Astrocyte (in vitro differentiated cells and primary cell): Measurements from ENCODE around the gene CCSER1. TPM values are rescaled to one million over a fixed set of nuclear protein-coding genes. Genes with fewer than 3 reads are reported as not detected.
A peak's percentile ranks its signal among the peaks of the same experiment; 100 is the strongest.

Experiments used
- DNase-seq: peaks from one replicate; pipeline ENCODE4 v3.0.0-alpha.2; 2010; ENCODE audit warnings: low read depth
- FAIRE-seq: peaks from 2 replicates; lab custom pipeline; 2011; peaks lifted over from hg19 to GRCh38; lab: Jason Lieb, UNC
- H2AFZ ChIP-seq: 2 replicates; pipeline ENCODE4 v1.6.0; 2012; ENCODE audit warnings: low read depth, low read length, inconsistent platforms
- H3K27ac ChIP-seq: 2 replicates; pipeline ENCODE4 v1.5.1; 2011; ENCODE audit warnings: low read depth, low read length, inconsistent platforms
- H3K27me3 ChIP-seq: 2 replicates; pipeline ENCODE4 v1.6.0; 2011; ENCODE audit warnings: low read length, inconsistent platforms; ENCODE audit not compliant: insufficient read depth
- H3K36me3 ChIP-seq: 2 replicates; pipeline ENCODE4 v1.5.1; 2011; ENCODE audit warnings: low read length, inconsistent platforms; ENCODE audit not compliant: insufficient read depth
- H3K4me1 ChIP-seq: 2 replicates; pipeline ENCODE4 v1.5.1; 2011; ENCODE audit warnings: low read length, inconsistent platforms; ENCODE audit not compliant: insufficient read depth
- H3K4me2 ChIP-seq: 2 replicates; pipeline ENCODE4 v1.6.0; 2012; ENCODE audit warnings: low read length, inconsistent platforms
- H3K4me3 ChIP-seq: 2 replicates; pipeline ENCODE4 v1.5.1; 2011; ENCODE audit warnings: low read depth, mild to moderate bottlenecking, low read length, inconsistent platforms; ENCODE audit not compliant: insufficient read depth
- H3K79me2 ChIP-seq: 2 replicates; pipeline ENCODE4 v1.6.0; 2012; ENCODE audit warnings: mild to moderate bottlenecking, low read length, inconsistent platforms; ENCODE audit not compliant: insufficient read depth
- H3K9ac ChIP-seq: 2 replicates; pipeline ENCODE4 v1.6.0; 2012; ENCODE audit warnings: mild to moderate bottlenecking, low read length, inconsistent platforms
- H3K9me3 ChIP-seq: 2 replicates; pipeline ENCODE4 v1.5.1; 2012; ENCODE audit warnings: low read depth, mild to moderate bottlenecking, low read length, inconsistent platforms; ENCODE audit not compliant: insufficient read depth
- H4K20me1 ChIP-seq: 2 replicates; pipeline ENCODE4 v1.6.0; 2012; ENCODE audit warnings: low read length, inconsistent platforms; ENCODE audit not compliant: insufficient read depth
- H3K27ac Mint-ChIP-seq: one replicate; pipeline ENCODE4 v1.8.0; 2021; ENCODE audit warnings: mild to moderate bottlenecking, mixed read lengths; ENCODE audit not compliant: unreplicated experiment
- H3K27me3 Mint-ChIP-seq: one replicate; pipeline ENCODE4 v1.8.0; 2021; ENCODE audit warnings: low read depth, mixed read lengths; ENCODE audit not compliant: unreplicated experiment
- H3K36me3 Mint-ChIP-seq: one replicate; pipeline ENCODE4 v1.8.0; 2021; ENCODE audit warnings: low read depth, mixed read lengths; ENCODE audit not compliant: unreplicated experiment
- H3K4me1 Mint-ChIP-seq: one replicate; pipeline ENCODE4 v1.8.0; 2021; ENCODE audit warnings: low read depth, mixed read lengths; ENCODE audit not compliant: unreplicated experiment
- H3K4me3 Mint-ChIP-seq: one replicate; pipeline ENCODE4 v1.8.0; 2021; ENCODE audit warnings: mild to moderate bottlenecking, moderate library complexity, mixed read lengths; ENCODE audit not compliant: unreplicated experiment
- H3K9me3 Mint-ChIP-seq: one replicate; pipeline ENCODE4 v1.8.0; 2021; ENCODE audit warnings: mild to moderate bottlenecking, mixed read lengths; ENCODE audit not compliant: unreplicated experiment
- CTCF ChIP-seq: IDR thresholded peaks from 2 replicates; pipeline ENCODE4 v1.5.1; 2011; ENCODE audit warnings: low read depth, mild to moderate bottlenecking, inconsistent platforms, low read length, moderate library complexity; ENCODE audit not compliant: insufficient read depth
- EZH2 ChIP-seq: IDR thresholded peaks from 2 replicates; pipeline ENCODE4 v1.6.1; 2012; ENCODE audit warnings: mild to moderate bottlenecking, low read length, inconsistent platforms; ENCODE audit not compliant: insufficient read depth
- total RNA-seq: library from RNA; stranded (reverse); gene quantifications from 2 replicates; pipeline ENCODE4 v1.2.1, GENCODE V29; 2021

The CCSER1 gene
- total RNA-seq, 1 donor from 2014 or later = 2.2 TPM

- no peaks in the 10 kb centered on the region for H4K20me1 ChIP-seq
- Mint-ChIP-seq H3K9me3 (no peaks in the 10 kb centered on the region), H3K27me3 (peaks cover 5% of the 10 kb centered on the region), H3K4me3 (peak overlapping the region; percentile 95), H3K36me3 (no peaks in the 10 kb centered on the region), H3K4me1 (no peaks in the 10 kb centered on the region), H3K27ac (no peak overlapping the region)
- peak overlapping the region; percentile 91 for H2AFZ ChIP-seq
- H3K36me3 ChIP-seq = no peaks in the 10 kb centered on the region
- TF ChIP-seq EZH2 = peak; percentile 17
- TF ChIP-seq CTCF = no peak
- no peaks in the 10 kb centered on the region for H3K9me3 ChIP-seq
- peak overlapping the region; percentile 64 for H3K4me3 ChIP-seq
- peak overlapping the region; percentile 97 for H3K4me2 ChIP-seq
- H3K9ac ChIP-seq = peak overlapping the region; percentile 62
- FAIRE-seq (no peak), DNase-seq (peak; percentile 1)
- no peaks in the 10 kb centered on the region for H3K4me1 ChIP-seq
- H3K27ac ChIP-seq = no peak overlapping the region
- H3K79me2 ChIP-seq = no peaks in the 10 kb centered on the region
- peaks cover 10% of the 10 kb centered on the region for H3K27me3 ChIP-seq
These were observed 632 bp downstream of the CCSER1 start for GRCh38 chr4:90127706-90128345.

GRCh38 chr4:90128961-90129495, 1.8 kb downstream of the CCSER1 start:
- Histone ChIP-seq H4K20me1 (no peaks in the 10 kb centered on the region), H3K27ac (no peak overlapping the region), H2AFZ (no peak overlapping the region), H3K4me3 (peak overlapping the region; percentile 64), H3K9ac (no peak overlapping the region), H3K4me1 (no peaks in the 10 kb centered on the region), H3K9me3 (no peaks in the 10 kb centered on the region), H3K4me2 (peak overlapping the region; percentile 97), H3K79me2 (no peaks in the 10 kb centered on the region), H3K27me3 (peaks cover 10% of the 10 kb centered on the region), H3K36me3 (no peaks in the 10 kb centered on the region)
- FAIRE-seq (no peak), DNase-seq (no peak)
- Mint-ChIP-seq H3K4me3 (peak overlapping the region; percentile 86), H3K9me3 (no peaks in the 10 kb centered on the region), H3K27me3 (peaks cover 5% of the 10 kb centered on the region), H3K4me1 (no peaks in the 10 kb centered on the region), H3K36me3 (no peaks in the 10 kb centered on the region), H3K27ac (no peak overlapping the region)
- TF ChIP-seq CTCF (no peak), EZH2 (no peak)

GRCh38 chr4:90130076-90130475, 2.9 kb downstream of the CCSER1 start:
- no peaks in the 10 kb centered on the region for H3K9me3 Mint-ChIP-seq
- no peaks in the 10 kb centered on the region for H3K4me1 Mint-ChIP-seq
- Histone ChIP-seq H3K4me1 (no peaks in the 10 kb centered on the region), H4K20me1 (no peaks in the 10 kb centered on the region), H3K27ac (no peak overlapping the region), H3K9me3 (no peaks in the 10 kb centered on the region), H3K79me2 (no peaks in the 10 kb centered on the region), H3K36me3 (no peaks in the 10 kb centered on the region), H3K27me3 (peaks cover 10% of the 10 kb centered on the region), H3K4me3 (no peak overlapping the region), H3K4me2 (no peak overlapping the region), H2AFZ (no peak overlapping the region), H3K9ac (no peak overlapping the region)
- no peak overlapping the region for H3K4me3 Mint-ChIP-seq
- peaks cover 5% of the 10 kb centered on the region for H3K27me3 Mint-ChIP-seq
- H3K36me3 Mint-ChIP-seq = no peaks in the 10 kb centered on the region
- DNase-seq (no peak), FAIRE-seq (no peak)
- TF ChIP-seq EZH2 = no peak
- TF ChIP-seq CTCF = no peak
- H3K27ac Mint-ChIP-seq = no peak overlapping the region
